GM12892 (cell line): Measurements from ENCODE around the gene TRIM8.
"Not testable (repeated sequence)": the region's sequence is repeated elsewhere in the genome, so short reads cannot be mapped to it uniquely, and the experiment has no call there.

Experiments
- DNase-seq: peaks from one replicate; pipeline ENCODE4 v3.0.0; 2011; ENCODE audit not compliant: insufficient read length
- FAIRE-seq: peaks from 2 replicates; lab custom pipeline; 2011; peaks lifted over from hg19 to GRCh38; lab: Jason Lieb, UNC
- POLR2A ChIP-seq: IDR thresholded peaks from 2 replicates; pipeline ENCODE4 v1.6.1; 2011; ENCODE audit warnings: low read depth, low read length, control low read depth
- POLR2AphosphoS5 ChIP-seq: IDR thresholded peaks from 2 replicates; pipeline ENCODE4 v1.6.1; 2011; ENCODE audit warnings: low read depth, low read length, control low read depth
- TAF1 ChIP-seq: IDR thresholded peaks from 2 replicates; pipeline ENCODE4 v1.6.1; 2011; ENCODE audit warnings: low read depth, mild to moderate bottlenecking, control low read depth, low read length, borderline replicate concordance

Gene TRIM8

GRCh38 chr10:102656026-102656425, 11.7 kb downstream of the TRIM8 start:
- FAIRE-seq (no peak), DNase-seq (no peak)
- TF ChIP-seq POLR2A = no peak

GRCh38 chr10:102656791-102657371, 12.6 kb downstream of the TRIM8 start:
- no peak for FAIRE-seq
- TF ChIP-seq POLR2AphosphoS5 (no peak), POLR2A (no peak), TAF1 (no peak)
- no peak for DNase-seq

GRCh38 chr10:102657451-102657850, 13.2 kb downstream of the TRIM8 start:
- no peak for DNase-seq
- TF ChIP-seq TAF1 = no peak
- TF ChIP-seq POLR2AphosphoS5 = no peak
- no peak for TF ChIP-seq POLR2A
- no peak for FAIRE-seq

- no peak for FAIRE-seq
- no peak for DNase-seq
- TF ChIP-seq POLR2A = no peak; the same call in 1 of the 2 replicates
- TF ChIP-seq POLR2AphosphoS5 = no peak
- TF ChIP-seq TAF1 = no peak
Measured at GRCh38 chr10:102657984-102658724, 13.9 kb downstream of the TRIM8 start.

- FAIRE-seq (no peak), DNase-seq (no peak)
- TF ChIP-seq POLR2AphosphoS5 = no peak
- TF ChIP-seq POLR2A = no peak; the same call in 1 of the 2 replicates
- TF ChIP-seq TAF1 = no peak
Measured at GRCh38 chr10:102658802-102659201, 14.5 kb downstream of the TRIM8 start.

- DNase-seq (peak; percentile 94), FAIRE-seq (peak; percentile 98)
- TF ChIP-seq TAF1 = 0 out of 2 replicates have a peak, but pooled peaks have one; percentile 24
- peak; percentile 62; the same call in 1 of the 2 replicates for TF ChIP-seq POLR2A
- TF ChIP-seq POLR2AphosphoS5 = peak; percentile 57
Measured at GRCh38 chr10:102660888-102661657, 16.8 kb downstream of the TRIM8 start.

GRCh38 chr10:102661658-102662028, 17.4 kb downstream of the TRIM8 start:
- FAIRE-seq = no peak
- TF ChIP-seq POLR2AphosphoS5 = no peak
- TF ChIP-seq TAF1 = no peak
- TF ChIP-seq POLR2A = no peak
- no peak for DNase-seq

- no peak for TF ChIP-seq TAF1
- no peak for TF ChIP-seq POLR2AphosphoS5
- TF ChIP-seq POLR2A = no peak
- DNase-seq (no peak), FAIRE-seq (no peak)
Measured at GRCh38 chr10:102665904-102666509, 21.7 kb downstream of the TRIM8 start.

GRCh38 chr10:102667411-102667810, 23.1 kb downstream of the TRIM8 start:
- DNase-seq, FAIRE-seq: not testable (repeated sequence)

GRCh38 chr10:102668326-102669107, 24.2 kb downstream of the TRIM8 start:
- DNase-seq (no peak), FAIRE-seq (no peak)
- TF ChIP-seq POLR2A = no peak
- TF ChIP-seq POLR2AphosphoS5 = no peak
- no peak for TF ChIP-seq TAF1

- DNase-seq = no peak
- FAIRE-seq = no peak
- TF ChIP-seq POLR2AphosphoS5 (no peak), TAF1 (no peak), POLR2A (no peak)
Measured at GRCh38 chr10:102669206-102670064, 25.2 kb downstream of the TRIM8 start.
